Measurements from ENCODE around the gene PAMR1. TPM values are rescaled to one million over a fixed set of nuclear protein-coding genes. Genes with fewer than 3 reads are reported as not detected.
A peak's percentile ranks its signal among the peaks of the same experiment; 100 is the strongest.

Gene PAMR1
- polyA plus RNA-seq, 4 donors: 3.5 to 11.2 (median 6.2) TPM

DNA sequence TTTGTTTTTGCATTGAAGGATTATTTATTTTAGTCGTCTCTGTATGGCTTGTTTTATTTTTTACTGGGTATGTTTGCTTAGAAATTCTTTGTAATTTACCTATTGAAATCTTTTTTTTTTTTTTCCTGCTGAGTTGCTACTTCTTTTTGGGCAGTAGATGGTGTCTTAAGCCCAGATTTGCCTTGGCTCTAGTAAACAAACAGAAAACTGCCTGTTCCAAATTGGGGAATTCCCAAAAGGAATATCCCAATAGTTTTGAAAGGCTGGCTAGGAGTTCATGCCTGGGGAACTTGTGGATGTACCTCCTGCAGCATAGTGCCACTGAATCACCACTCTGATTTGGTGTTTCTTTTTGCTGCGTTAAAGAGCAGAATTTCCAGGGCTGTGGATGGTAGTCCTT, 17.7 kb downstream of the PAMR1 start:
- DNase-seq (ENCODE audit: low read depth in 4 of 4, low spot score in 2 of 4): no peak

DNA sequence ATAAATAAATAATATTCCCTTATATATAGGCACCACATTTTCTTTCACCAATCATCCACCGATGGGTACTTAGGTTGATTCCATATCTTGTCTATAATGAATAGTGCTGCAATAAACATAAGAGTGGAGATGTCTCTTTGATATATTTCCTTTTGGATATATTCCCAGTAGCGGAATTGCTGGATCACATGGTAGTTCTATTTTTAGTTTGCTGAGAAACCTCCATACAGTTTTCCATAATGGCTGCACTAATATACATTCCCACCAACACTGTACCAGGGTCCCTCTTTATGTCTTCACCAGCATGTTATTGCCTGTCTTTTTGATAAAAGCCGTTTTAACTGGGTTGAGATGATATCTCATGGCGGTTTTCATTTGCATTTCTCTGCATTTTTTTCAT, 23.6 kb downstream of the PAMR1 start:
- no peak for DNase-seq (ENCODE audit: low read depth in 4 of 4, low spot score in 2 of 4)

GRCh38 chr11:35500744-35501143, 24.7 kb downstream of the PAMR1 start:
- no peak for DNase-seq (ENCODE audit: low read depth in 4 of 4, low spot score in 2 of 4)

DNA sequence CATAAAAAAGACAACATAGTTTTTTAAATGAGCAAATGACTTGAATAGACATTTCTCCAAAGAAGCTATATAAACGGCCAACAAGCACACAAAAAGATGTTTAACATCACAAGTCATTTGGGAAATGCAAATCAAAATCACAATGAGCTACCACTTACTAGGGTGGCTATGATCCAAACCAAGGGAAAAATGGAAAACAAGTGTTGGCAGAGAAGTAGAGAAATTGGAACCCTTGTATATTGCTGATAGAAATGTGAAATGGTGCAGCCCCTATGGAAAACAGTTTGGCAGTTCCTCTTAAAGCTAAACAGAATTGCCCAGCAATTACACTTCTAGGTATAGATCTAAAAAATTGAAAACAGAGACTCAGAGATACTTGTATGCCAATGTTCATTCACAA, 29.0 kb downstream of the PAMR1 start:
- DNase-seq (ENCODE audit: low read depth in 4 of 4, low spot score in 2 of 4): no peak

- no peak for DNase-seq (ENCODE audit: low read depth in 4 of 4, low spot score in 2 of 4)
Measured at GRCh38 chr11:35494957-35495490, 30.4 kb downstream of the PAMR1 start.

- DNase-seq (ENCODE audit: low read depth in 4 of 4, low spot score in 2 of 4): no peak
Measured at GRCh38 chr11:35491231-35491871, 34.1 kb downstream of the PAMR1 start.

- no peak for DNase-seq (ENCODE audit: low read depth in 4 of 4, low spot score in 2 of 4)
Measured at GRCh38 chr11:35488117-35488516, 37.3 kb downstream of the PAMR1 start.

- peak in 1 of 4 donors; percentile 27 for DNase-seq (ENCODE audit: low read depth in 4 of 4, low spot score in 2 of 4)
Measured at GRCh38 chr11:35487532-35488078, 37.8 kb downstream of the PAMR1 start.

- no peak for DNase-seq (ENCODE audit: low read depth in 4 of 4, low spot score in 2 of 4)
Measured at GRCh38 chr11:35486934-35487333, 38.5 kb downstream of the PAMR1 start.

DNA sequence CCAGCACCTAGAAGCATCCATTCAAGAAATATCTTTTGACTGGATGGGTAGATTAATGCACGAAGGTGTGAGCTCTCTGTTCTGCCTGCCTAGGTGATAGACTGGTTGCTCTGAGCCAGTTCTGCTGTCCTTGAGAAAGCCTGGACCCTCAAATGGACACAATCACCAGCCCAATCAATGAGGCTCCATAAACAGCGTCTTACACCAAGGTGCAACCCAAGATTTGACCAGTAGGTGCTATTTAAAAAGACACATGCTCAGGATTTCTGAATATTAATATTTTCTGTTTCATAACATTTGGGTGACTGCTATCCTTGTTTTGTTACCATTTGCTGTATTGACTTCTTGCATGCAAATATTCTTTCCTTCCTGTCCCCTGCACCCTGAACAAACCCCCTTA, 39.0 kb downstream of the PAMR1 start:
- no peak for DNase-seq (ENCODE audit: low read depth in 4 of 4, low spot score in 2 of 4)

DNA sequence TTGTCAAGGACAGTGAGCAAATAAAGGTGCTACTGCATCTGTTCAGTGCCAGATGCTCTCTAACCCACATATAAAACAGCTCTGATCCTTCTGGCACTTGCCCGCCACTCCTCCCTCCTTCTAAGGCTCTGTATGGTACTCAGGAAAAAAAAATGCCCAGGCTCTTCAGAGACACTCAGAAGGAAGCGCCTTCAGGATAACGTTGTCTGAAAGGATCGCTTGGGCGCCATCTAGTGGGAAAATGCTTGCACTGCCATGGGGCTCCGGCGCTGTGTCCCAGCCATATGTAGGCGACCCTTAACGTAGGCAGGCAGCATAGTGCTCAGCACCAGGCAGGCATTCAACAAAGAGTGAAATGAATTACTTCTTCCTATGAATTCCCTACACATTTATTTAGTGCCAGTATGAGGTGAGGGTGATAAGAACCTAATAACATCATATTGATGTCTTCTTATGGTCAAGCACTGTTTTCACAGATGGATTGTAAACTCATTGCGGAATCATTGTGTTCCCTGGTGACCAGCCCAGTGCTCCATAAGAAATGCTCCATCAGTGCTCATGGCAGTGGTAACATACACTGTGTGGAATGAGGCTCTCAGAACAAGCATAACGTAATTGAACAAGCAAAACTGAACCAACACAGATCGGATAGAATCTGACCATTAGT, 39.6 kb downstream of the PAMR1 start:
- DNase-seq (ENCODE audit: low read depth in 4 of 4, low spot score in 2 of 4): peak in 3 of 4 donors; percentile 56 to 75 (median 59)

- no peak for DNase-seq (ENCODE audit: low read depth in 4 of 4, low spot score in 2 of 4)
Measured at GRCh38 chr11:35484435-35484834, 41.0 kb downstream of the PAMR1 start.

- no peak for DNase-seq (ENCODE audit: low read depth in 4 of 4, low spot score in 2 of 4)
Measured at GRCh38 chr11:35483131-35483820, 42.1 kb downstream of the PAMR1 start.

DNA sequence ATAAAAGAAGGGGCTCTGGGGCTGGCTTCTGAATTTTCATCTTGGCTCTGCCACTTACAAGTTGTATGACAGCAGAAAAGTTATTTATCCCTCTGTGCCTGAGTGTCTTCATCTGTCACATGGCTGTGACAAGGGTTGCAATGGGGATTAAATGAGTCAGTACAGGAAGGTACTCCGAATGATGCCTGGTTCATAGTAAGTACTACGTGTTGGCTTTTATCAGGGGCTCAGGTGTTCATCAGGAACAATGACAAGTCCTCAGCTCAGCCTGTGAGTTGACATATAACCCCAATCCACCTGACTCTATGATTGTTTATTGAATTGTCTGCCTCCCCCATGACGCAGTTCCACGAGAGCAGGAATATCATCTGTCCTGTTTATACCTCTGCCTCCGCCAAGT, 45.7 kb downstream of the PAMR1 start:
- no peak for DNase-seq (ENCODE audit: low read depth in 4 of 4, low spot score in 2 of 4)

- no peak for DNase-seq (ENCODE audit: low read depth in 4 of 4, low spot score in 2 of 4)
Measured at GRCh38 chr11:35478471-35479091, 46.8 kb downstream of the PAMR1 start.

- no peak for DNase-seq (ENCODE audit: low read depth in 4 of 4, low spot score in 2 of 4)
Measured at GRCh38 chr11:35477901-35478300, 47.5 kb downstream of the PAMR1 start.

DNA sequence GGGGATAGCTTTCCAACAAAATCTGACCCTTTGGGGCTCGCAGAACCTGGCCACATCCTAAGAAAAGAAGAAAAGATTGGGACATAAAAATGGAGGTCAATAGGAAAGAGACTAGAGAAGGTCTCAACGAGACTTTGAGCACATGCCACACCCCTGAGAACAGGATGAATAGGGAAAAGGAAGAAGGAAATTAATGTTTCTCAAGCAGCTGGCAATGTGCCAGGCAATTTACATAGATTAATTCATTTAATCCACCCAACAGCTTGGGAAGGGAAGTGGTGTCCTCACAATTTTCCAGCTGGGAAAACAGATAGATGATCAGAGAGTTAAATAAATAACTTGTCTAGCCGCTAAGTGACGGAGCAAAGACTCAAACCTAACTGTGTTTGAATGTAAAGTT, 50.7 kb downstream of the PAMR1 start:
- no peak for DNase-seq (ENCODE audit: low read depth in 4 of 4, low spot score in 2 of 4)

DNA sequence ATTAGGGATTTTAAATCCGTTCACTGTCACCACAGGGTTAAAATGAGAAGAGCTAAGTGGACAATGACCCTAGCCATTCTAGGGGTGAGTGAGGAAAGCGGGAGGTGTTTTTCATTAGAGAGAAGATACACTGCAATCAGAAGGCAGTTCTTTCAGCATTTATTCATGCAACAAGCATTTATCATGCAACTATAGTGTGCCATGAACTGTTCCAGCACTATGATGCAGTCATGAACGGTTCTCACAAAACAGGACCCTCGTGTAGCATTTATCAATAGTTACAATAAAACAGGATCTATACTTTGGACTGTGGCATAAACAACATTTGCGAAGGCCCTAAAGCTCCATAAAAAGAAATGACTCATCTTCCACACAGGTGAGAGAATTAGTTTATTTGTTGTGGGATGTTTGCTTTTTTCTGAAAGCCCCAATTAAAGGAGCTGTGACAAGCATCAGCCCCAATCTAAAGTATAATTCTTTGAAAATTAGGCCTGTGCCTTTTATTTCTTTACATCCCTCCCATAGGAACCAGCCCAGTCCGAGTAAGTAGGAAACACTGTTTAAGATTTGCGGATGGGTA, 51.5 kb downstream of the PAMR1 start:
- DNase-seq (ENCODE audit: low read depth in 4 of 4, low spot score in 2 of 4): no peak

DNA sequence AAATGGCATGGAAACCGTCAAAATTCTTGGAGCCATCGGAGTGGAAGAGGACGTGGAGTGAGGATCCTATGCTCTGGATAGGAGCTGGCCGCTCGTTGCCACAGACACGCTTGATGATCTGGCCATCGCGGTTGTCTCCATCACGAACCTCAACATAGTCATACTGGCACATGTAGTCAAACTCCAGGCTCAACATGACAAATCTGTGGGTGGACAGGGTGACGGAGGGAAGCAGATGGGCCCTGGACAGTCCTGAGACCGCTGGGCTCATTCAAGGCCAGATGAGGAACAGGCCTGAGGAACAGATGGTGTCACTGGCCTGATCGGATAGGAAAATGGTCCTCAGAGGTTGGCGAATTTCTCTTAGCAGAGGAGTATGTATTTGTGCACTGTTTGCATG, 54.8 kb downstream of the PAMR1 start:
- DNase-seq (ENCODE audit: low read depth in 4 of 4, low spot score in 2 of 4): no peak

DNA sequence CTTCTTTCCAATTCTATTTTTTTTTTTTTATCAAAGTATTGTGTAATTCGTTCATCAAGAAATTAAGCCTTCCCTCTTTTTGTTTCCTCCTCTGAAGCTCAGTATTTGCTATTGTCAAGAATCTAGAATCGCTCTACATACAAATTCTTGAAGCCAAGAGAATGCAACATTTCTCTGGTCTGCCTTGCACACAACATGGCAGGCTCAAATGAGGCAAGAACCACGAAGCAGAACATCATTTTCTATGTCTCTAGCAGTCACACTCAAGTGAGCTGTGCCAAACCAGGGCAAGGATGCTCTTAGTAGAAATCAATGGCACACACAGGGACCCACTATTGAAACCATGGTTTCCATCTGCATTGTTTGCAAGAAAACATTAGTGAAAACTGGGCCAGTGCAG, 59.4 kb downstream of the PAMR1 start:
- no peak for DNase-seq (ENCODE audit: low read depth in 4 of 4, low spot score in 2 of 4)

DNA sequence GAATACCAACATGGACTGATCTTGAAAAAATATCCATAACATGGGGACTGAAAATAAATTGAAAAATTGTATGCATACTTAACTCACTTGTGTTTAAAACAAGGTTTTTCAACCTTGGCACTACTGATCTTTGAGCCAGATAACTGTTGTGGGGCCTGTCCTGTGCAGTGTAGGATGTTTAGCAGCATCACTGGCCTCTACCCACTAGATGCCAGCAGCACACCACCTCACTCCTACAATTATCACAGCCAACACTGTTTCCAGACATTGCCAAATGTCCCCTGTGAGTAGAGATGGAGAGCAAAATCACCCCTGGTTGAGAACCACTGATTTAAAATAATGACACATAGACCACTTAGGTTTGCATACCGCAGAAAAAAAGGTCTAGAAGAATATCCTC, 61.1 kb downstream of the PAMR1 start:
- no peak for DNase-seq (ENCODE audit: low read depth in 4 of 4, low spot score in 2 of 4)
